Effector CD8-positive, alpha-beta T cell (primary cell): Measurements from ENCODE around the gene PNPO.
A peak's percentile ranks its signal among the peaks of the same experiment; 100 is the strongest.

Source experiments
- DNase-seq: peaks from one replicate; lab custom pipeline; 2025; lab: John Stamatoyannopoulos, UW
- total RNA-seq, 4 experiments: gene quantifications; one replicate each; lab custom pipeline; 2026; lab: John Stamatoyannopoulos, UW

The PNPO gene
- total RNA-seq = 9.6 to 21.9 (median 12.5) reads per million in 4 experiments

DNA sequence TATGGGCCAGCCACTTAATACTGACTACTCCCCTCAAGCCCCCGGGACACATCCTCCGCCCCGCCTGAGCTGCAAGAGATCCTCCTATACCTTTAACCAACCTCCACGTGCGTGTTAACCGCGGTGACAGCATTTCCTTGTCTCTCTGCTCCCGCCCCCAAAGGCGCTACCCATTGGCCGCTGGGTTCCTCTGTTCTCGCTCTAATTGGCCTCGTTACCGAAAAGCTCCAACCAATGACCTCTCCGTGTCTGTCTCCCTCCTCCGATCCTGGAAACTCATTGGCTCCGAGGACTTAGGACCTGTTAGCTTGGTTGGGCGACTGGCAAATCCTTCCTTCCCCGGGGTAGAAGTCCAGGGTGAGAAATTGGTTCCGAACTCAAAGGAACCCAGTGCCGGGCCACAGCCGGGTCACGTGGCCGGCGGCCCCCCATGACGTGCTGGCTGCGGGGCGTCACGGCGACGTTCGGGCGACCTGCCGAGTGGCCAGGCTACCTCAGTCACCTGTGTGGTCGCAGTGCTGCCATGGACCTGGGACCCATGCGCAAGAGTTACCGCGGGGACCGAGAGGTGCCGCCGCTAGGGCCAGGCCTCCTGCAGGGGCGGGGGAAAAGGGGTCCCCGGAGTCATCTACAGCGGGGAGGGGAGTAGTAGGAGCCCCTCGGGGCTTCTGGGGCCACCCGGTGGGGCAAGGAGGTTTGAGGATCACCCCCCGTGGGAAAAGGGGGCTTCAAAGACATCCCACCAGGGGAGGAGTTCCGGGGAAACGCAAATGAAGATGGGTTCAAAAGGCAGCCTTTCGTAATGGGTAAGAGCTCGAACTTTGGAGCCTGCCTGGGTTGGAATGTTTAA is at the start of gene PNPO:
Gene PNPO, plus strand, starts transcription at position 326 of the 850 bp plus-strand sequence. Its CDS starts 105 bp downstream, at position 431.
- peak; percentile 87 for DNase-seq

DNA sequence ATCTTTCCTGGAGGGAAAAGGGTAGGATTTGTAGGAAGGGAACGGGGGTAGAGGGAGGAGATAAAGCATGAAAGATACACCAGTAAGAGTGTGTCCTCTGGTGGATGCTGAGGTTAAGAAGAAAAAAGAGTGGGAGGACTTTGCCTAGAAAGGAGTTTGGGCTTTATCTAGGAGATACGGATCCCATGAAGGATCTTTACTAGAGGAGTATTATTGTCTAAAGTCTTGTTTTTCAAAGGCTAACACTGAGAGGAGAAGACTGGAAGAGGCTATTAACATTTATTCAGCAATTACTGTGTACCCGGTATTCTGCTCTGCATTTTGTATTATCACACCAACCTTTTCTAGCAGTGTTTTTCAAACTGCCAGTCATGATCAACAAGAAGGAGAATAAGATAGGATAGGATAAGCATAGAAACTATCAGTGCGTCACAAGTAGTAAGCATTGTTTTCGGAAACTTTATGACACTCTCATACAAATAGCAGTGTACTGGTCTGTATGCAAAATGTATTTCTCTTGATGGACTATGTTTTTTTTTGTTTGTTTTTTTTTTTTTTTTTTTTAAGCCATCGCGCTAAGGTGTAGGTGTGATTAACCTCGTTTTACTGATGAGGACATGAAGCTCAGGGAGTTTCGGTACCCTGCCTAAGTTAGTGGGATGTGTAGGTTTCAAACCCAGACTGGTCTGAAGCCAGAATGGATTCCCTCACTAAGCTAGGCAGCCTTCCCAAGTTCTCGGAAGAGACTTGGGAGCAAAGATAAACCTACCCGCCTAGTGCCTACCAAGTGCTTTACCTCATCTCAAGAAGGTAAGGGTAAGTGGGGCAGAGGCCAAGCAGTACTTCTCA is 46.6 kb upstream of the PNPO start:
- no peak for DNase-seq

DNA sequence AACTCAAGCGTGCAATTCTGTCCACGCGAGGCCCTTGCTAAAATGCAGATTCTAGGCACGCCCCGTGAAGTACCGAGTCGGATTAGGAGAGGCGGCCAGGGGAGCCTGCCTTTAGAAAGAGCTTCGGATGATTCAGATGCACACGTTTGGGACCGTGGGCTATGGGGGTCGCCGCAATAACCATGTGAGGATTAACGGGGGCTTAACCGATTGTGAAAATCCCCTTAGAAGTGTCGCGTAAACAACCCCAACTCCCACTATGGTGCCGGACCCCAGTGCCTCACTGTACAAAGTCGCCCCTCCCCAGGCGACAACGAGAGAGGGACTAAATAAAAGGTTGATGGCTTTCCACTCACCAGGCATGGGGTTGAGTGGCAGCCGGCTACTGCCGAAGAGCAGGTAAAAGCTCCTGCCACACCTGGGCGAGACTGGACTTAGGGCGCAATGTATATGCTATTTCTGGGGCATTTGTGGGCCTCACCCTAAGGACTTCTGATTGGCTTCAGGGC is 46.0 kb upstream of the PNPO start:
- no peak for DNase-seq

DNA sequence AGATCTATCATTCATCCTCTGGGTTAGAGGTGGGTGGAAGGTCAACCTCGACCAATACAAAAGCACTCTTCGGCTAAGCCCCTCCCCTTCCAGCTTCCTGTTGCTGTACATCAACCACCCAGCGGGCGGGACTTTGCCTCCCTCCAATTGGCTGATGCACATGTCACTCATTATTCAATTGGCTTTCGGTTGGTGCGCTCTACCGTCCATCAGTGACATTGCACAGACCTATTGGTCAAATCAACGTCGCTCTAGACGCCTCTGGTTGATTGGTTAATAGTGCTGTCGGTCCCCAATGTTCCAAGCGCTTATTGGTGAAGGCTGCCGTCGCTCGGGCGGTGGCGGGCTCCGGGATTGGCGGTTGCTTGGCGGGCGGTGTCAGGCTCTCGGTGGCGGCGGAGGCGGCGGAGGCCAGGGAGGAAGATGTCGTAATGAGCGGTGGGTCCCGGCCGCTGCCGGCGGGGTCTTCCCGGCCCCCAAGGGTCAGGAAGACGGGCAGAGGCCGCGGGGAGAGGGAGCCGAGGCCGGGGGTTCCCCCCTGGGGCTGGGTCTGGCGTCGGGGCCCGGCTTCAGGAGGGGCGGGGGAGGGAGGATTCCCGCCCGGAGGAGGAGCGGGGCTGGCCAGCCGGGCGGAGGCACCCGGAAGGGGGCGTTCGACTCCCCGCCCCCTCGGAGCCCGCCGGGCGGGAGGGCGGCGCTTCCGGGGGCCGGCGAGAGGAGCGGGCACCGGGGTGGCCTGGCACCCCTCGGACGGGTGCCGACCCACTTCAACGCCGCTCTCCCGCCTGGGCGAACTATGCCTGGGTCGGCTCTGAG is 45.3 kb upstream of the PNPO start, which contains the start of gene SP2:
Gene SP2, plus strand, starts transcription at position 381 of the 816 bp plus-strand sequence. Its CDS starts 51 bp downstream, at position 432.
- DNase-seq = peak; percentile 97

DNA sequence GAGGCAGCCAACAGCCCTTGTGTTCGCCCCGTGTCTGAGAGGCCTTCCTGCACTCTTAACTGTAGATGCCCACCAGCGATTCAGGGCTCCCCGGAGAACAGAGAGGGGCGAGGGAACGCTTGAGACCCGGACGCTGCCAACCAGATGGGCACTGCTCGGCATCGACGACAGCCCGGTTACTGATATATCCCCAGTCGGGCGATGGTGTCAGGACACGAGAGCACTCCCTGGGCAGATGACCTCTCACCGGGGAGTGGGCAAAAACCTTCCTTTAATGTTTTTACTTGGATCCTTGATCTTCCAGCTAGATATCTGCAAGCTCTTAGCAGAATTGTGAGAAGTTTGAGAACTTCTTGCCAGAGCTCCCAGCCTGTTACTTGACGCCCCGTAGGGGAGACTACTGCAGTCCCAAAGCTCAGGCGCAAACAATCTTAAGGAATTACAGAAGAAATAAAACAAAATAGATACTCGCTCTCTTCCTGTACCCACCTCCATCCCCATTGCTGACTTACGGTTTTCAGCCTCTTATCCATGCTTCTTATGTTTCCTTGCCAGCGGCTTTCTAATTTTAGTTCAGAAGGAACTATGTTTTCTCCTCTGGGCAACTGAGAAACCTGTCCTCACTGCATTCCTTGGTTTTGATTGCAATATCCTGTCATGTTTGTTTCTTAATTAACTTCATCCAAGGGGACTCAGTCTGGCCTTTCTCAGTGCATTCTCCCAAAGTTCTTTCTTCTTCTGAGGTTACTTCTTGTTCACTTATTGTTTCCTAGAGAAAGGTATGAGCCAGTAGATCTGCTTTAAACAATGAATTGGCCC is 44.5 kb upstream of the PNPO start:
- no peak for DNase-seq

DNA sequence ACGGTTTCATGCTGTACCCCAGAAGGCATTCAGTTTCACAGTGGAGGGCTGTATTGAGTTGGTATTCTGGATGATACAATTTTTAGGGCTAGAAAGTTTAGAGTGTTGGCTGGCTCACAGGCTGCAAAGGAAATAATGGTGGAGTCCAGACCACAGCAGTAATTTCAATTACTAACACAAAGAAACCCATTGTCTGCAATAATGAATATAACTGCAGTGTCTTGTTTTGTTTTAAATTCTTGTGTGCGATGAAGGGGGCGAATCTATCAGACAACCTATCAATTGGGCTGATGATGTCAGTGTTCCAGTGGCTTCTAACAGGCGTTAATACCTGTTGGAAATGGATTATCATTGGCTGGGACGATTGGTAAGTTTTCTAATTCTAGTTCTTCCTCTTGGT is 43.8 kb upstream of the PNPO start:
- DNase-seq = no peak

DNA sequence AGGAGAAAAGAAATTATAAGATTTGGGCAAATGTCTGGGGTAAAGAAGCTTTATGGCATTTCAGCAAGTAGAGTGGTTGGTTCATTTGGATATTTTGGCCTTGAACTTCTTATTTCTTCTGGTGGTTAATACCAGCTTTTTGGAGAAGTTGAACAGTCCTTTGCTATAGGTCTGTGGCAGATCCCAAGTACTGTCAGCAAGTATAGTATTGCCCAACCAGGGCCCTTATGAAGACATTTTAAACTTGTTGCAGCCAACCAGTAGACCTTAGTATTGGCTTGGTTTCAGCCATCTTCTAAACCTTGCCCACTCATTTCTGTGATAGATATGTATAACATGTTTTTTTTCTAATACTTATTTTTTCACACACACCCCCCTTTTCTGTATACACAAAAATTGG is 43.1 kb upstream of the PNPO start:
- DNase-seq = no peak

DNA sequence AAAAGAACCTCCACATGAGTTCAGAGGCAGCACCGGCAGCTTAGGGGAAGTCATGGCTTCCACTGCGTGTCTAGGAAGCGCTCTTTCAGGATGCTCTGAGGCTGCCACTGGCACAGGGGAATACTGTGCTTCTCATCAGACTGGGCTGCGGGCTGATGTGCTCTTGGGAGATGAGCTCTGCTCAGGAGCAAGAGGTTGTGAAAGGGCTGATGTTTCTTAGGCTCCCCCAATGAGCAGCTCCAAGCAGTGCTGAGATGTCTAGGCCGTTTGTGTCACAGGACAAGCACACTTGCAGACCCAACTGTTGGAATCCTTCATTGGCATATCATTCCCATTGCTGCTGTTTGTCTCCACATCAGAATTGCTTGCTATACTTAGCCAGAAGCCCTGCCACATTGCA is 41.7 kb upstream of the PNPO start:
- DNase-seq = no peak

DNA sequence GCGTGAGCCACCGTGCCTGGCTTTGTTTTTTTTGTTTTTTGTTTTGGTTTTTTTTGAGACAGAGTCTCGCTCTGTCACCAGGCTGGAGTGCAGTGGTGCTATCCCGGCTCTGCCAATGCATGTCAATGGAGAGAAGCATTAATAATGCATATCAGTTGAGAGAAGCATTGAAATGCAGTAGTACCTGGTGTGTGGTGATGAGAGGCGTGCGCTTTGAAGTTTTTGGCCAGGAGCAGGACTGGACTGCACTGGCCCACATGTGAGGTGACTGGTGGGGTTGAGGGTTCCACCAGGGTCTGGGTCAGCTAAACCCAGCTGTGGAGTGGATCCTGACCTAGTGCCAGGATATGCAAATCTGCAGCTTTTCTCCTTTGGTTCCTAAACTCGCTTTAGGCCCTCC is 39.9 kb upstream of the PNPO start:
- DNase-seq = no peak

DNA sequence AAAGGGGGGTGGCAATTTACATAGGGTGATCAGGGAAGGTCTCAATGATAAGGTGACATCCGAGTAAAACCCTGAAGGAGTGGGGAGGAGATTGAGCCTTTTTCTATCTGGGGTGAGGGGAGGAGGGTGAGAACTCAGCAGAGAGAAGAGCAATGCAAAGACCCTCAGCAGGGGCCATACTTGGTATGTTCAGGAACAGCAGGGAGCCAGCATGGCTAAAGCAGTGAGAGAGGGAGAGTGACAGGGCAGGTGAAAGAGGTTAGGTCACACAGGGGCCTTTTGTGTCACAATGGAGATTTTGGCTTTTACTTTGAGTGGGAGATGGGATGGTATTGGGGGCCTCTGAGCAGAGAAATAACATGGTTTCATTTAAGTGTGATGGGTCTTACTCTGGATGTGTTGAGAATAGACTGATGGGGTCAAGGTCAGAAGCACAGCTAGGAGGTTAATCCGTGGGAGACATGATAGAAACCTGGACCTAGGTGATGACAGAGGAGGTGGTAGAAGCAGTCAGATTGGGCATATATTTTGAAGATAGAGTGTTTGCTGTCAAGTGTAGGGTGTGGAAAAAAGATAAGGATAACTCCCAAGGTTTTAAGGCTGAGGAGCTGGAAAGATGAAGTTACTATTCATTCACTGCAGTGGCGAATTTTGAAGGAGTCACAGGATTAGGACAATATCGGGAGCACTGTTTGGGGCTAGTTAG is 39.2 kb upstream of the PNPO start:
- DNase-seq = no peak

DNA sequence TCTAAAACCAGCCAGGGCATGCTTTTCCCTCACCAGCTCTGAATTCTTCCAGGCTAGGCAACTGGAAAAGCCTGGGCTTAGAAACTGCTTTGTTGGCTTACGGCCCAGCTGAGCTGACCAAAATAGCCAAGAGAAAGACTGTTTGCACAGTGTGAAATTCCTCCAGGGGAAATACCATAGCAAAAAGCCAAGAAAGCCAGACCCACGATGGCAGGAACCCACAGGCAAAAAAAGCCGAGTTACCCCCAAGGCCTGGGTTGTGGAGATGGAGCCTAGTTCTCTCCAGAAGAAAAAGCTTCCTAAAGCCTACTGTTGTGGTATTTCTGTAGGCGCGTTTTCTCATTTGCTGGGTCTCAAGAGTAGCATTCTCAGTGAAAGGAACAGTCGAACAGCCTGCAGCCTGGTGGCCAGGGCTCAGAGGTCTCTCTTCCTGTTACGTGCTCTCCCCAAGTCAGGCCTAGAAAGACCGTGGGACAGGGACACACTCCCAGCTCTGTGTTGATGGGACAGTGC is 36.1 kb upstream of the PNPO start:
- DNase-seq = no peak

DNA sequence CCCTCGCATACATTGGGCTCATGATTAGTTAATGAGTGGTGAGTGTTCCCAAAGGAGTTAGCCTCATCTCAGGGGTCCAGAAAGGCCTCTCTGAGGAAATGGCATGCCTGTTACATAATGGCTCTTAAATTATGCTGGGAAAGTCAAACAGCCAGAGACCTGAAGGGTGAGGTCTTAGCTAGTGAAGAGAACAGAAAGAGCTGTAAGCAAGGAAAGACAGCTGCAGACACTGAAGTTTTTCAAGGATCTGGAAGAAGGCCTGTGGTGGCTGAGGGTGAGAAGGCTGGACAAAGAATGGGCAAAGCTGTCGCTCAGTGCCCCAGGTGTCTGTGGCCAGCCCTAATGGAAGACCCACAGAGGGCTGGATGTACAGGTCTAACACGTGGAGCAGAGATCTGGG is 34.9 kb upstream of the PNPO start:
- DNase-seq = no peak

DNA sequence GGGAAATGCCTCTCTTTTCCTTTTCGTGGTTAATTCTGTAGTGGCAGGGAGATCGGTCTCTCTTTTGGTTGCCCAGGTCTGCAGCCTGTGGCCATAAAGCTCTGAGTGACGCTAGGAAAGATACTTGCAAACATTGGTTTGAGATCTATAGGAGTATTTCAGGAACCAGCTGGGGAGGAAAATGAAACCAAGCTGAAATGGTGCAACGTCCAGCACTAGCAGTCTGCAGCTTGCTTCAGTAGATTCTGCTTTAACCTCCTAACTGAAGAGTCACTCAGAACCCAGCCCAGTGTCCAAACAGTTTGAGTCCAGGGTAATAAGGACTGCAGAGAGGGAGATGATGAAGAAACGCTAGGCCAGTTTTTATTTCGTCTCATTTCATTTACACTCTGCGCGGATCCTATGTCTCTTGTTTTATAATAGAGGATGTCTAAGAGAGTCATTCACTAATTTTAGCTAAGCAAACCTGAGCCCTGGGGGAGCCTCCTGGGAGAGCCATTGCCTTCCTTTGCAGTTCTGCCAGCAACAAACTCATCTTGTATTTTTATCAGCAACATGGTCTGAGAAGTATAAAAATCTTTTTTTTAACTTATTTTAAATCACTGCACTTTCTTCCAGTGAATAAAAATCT is 33.3 kb upstream of the PNPO start:
- DNase-seq = no peak

DNA sequence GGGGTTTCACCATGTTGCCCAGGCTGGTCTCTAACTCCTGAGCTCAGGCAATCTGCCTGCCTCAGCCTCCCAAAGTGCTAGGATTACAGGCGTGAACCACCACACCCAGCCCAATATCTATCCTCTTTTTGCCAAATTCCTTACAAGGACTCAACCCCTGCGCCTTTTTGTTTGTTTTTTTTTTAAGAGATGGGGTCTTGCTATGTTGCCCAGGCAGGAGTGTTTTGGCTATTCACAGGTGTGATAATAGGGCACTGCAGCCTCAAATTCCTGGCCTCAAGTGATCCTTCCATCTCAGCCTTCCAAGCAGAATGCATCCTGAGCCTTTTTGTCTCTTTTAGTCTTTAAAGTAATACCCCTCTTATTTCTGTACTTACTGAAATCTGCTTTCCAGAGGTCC is 28.3 kb upstream of the PNPO start:
- no peak for DNase-seq

DNA sequence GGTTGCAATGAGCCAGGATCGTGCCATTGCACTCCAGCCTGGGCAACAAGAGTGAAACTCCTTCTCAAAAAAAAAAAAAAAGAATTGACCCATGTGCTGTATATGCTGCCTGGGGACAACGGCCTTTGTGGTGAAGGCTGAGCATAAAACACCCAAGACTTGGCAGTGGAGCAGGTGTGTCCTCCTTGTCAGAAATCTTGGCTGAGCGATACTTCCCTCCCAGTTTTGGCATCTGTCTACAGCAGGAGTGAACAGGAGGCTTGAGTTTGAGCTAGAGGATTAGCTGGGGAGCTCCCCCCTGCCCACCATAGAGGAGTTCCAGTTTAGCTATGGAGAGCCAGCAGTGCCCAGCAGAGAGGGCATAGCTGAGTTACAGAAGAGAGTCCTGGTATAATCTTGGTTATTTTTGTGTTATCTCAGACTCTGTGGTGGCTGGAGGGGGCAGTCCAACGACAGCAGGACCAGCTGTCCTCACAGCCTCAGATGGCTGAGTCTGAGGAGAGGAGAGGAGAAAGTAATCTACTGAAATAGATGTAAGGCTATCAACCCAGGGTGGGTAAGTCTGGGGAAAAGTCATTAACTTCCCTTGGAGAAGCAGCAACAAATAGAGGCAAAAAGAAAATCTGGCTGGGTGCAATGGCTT is 26.9 kb upstream of the PNPO start:
- DNase-seq = no peak

DNA sequence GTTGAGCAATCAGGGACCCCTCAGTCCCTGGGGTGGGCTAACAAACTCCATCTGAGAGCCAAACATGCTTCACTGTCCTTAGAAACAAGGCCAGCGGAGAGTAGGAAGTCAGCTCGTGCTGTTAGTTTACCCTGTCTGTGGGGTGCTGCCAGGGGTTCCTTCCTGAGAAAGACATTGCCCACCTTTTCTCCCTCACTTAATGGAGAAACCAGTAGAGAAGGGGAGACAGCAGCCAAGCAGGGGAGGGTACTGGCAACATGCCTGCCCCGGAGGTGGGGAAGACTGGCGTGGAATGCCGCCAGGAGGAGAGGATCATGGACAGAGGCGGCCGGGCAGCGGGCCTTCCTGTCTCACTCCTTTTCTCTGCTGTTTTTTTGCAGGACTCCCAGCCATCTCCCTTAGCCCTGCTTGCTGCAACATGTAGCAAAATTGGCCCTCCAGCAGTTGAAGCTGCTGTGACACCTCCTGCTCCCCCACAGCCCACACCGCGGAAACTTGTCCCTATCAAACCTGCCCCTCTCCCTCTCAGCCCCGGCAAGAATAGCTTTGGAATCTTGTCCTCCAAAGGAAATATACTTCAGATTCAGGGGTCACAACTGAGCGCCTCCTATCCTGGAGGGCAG is 25.5 kb upstream of the PNPO start:
- no peak for DNase-seq

DNA sequence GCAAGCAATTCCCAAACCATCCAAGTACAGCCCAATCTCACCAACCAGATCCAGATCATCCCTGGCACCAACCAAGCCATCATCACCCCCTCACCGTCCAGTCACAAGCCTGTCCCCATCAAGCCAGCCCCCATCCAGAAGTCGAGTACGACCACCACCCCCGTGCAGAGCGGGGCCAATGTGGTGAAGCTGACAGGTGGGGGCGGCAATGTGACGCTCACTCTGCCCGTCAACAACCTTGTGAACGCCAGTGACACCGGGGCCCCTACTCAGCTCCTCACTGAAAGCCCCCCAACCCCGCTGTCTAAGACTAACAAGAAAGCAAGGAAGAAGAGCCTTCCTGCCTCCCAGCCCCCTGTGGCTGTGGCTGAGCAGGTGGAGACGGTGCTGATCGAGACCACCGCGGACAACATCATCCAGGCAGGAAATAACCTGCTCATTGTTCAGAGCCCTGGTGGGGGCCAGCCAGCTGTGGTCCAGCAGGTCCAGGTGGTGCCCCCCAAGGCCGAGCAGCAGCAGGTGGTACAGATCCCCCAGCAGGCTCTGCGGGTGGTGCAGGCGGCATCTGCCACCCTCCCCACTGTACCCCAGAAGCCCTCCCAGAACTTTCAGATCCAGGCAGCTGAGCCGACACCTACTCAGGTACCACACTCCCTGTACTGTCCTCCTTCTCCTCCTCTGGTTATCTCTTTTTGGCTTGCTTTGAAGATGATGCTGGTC is 24.7 kb upstream of the PNPO start:
- no peak for DNase-seq

DNA sequence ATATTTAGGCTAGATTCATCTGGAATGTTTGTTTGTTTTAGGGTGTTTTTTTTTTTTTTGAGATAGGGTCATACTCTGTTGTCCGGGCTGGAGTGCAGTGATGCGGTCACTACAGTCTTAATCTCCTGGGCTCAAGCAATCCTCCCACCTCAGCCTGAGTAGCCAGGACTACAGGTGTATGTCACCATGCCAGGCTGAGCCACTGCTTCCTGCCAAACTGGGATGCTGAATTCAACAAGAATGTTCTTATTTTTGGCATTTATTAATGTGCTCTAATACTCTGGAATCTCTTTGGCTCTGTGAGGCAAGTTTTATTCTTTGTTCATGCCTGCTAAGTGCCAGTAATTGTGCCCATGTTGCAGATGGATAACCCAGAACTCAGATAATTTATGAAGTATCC is 23.8 kb upstream of the PNPO start:
- DNase-seq = no peak
